Right ventricle myocardium superior (tissue), 1 donor: ENCODE data around the gene ODAD4. TPM values are rescaled to one million over a fixed set of nuclear protein-coding genes. Genes with fewer than 3 reads are reported as not detected.

Experiments used
- ATAC-seq: fragments of 200-7000 bp; cut with Tn5 transposase; one replicate; pipeline ENCODE4 v1.9.1; 2020; ENCODE audit warnings: mild to moderate bottlenecking; ENCODE audit not compliant: poor library complexity
- DNase-seq: peaks from one replicate; pipeline ENCODE4 v3.0.0-alpha.2; 2020
- intact Hi-C: fragments of 100-400 bp; cut with DNase I; formaldehyde crosslinking; loops from one replicate; pipeline ENCODE4 v1.11.2; 2022
- total RNA-seq: library from RNA; stranded (reverse); fragmentation: NEBNext Ultra II Directional; extraction: Animal tissue kit (Norgen Biotek cat#: 25700); gene quantifications from one replicate; pipeline ENCODE4 v1.2.1, GENCODE V29; 2021
- donor health status: DM: no; HTN: yes; CAD: no; lungs with severe emphysema.

The ODAD4 gene
- total RNA-seq, 1 donor from 2014 or later: 0.75 TPM

DNA sequence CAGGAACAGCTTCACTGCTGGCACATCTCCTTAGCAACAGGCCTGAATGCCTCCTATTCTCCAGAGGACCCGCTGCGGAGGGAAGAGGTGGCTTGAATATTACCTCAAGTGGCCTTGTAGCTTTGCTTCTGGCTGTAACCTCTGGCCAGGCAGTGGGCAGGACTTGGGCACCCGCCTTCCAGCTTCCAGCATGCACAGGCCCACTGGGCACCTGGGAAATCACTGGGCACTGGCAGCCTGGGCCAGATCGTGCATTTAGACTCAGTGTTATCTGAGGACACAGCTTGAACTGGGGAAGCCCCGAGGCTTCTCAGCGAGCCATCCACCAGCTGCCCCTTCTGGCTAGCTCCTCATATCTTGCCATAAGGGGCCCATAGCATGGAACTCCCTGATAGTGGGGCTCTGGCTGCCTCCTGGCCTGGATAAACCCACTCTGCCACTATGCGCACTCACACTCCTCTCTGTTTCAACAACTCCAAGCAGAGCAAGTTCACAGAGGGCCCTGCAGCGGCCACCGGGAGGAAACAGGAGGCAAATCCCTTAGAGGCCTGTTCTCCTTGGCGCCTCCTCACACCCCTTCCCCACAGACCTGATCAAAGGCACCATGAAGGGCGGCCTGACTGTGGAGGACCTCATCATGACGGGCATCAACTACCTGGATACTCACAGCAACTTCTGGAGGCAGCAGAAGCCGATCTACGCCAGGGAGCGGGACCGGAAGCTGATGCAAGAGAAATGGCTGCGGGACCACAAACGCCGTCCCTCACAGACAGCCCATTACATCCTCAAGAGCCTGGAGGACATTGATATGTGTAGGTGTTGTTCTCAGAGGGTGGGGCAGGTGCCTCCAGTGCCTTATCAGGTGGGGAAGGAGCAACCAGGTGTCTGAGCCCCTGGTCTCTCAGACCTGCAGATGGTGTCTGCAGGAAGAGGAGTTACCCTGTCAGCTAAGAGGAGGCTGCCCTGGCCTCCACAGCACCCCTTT, 7.8 kb downstream of the ODAD4 start:
- intact Hi-C loops: no loop called here
- ATAC-seq (peak; percentile 93), DNase-seq (peak; percentile 74)

DNA sequence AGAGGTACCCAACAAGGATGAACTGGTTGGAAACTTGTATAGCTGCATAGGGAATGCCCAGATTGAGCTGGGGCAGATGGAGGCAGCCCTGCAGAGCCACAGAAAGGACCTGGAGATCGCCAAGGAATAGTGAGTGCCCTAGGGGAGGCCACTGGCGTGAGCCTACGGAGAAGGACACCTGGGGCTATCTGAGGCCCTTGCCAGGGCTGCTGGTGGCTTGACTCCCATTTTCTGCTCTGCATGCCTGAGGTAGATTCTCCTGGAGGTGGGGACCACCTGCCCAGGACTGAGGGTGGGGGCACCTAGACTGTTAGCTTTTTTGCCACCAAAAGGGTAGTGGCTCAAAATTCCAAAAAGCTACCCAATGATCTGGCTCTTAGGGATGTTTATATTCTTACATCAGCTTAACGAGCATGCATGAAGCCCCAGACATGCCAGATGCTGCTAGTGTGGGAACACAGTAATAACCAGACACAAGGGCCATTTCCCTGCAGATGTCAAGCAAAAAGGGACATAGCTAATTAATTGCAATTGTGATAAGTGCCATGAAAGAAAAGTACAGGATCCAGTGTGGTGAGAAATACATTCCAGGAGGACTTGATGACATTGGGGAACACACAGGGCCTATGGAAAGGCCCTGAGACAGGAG, 8.8 kb downstream of the ODAD4 start:
- DNase-seq: no peak
- intact Hi-C loops: no loop called here
- no peak for ATAC-seq

GRCh38 chr17:41939693-41940090, 9.3 kb downstream of the ODAD4 start:
- ATAC-seq: no peak
- DNase-seq: no peak
- intact Hi-C loops: no loop called here

DNA sequence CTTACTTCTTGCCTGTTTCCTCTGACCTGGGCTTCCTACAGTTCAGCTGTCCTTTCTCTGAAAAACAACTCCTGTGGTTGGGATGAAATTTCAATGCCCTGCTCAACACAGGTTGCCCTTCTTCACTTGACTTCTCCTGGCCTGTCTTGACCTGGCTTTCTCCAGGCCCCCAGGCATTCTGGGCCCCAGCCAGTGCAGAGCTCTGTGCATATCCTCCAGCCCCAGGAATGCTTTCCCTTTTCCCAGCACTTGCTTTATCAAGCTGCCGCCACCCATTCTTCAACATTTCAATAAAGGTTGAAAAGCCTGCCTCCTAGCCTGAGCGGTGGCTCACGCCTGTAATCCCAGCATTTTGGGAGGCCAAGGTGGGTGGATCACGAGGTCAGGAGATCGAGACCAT, 10.8 kb downstream of the ODAD4 start:
- ATAC-seq: no peak
- intact Hi-C loops: no loop called here

DNA sequence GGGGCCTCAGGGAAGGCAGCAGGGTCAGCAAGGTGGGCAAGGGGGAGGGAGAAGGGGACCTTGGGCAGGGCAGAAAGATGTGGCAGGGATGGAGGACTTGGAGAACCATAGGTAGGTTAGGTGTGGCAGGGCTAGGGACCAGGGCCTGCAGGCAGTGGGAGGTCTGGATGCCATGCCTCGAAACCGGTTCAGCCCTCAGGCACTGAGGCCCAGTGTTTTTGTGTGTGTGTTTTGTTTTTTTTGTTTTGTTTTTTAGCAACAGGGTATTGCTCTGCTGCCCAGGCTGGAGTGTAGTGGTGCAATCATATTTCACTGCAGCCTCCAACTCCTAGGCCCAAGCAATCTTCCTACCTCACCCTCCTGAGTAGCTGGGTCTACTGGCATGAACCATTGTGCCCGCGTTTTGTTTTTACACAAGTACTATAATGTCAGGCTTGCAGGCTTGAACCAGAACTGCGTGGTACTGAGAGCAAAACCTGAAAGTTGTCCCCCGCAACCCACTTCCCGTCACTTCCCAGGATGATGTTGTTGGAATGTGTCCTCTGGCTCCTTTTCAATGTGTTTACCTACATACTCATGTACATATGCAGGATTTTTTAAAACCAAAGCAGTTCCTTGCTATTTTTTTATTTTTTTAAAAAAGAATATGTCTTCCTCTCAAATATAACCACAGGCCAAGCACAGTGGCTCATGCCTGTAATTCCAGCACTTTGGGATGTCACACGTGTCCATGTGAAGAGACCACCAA, 12.4 kb downstream of the ODAD4 start:
- ATAC-seq (no peak), DNase-seq (no peak)
- intact Hi-C loops: no loop called here

More for the DNA sequence above, 10.8 kb downstream of the ODAD4 start:
- DNase-seq: no peak

DNA sequence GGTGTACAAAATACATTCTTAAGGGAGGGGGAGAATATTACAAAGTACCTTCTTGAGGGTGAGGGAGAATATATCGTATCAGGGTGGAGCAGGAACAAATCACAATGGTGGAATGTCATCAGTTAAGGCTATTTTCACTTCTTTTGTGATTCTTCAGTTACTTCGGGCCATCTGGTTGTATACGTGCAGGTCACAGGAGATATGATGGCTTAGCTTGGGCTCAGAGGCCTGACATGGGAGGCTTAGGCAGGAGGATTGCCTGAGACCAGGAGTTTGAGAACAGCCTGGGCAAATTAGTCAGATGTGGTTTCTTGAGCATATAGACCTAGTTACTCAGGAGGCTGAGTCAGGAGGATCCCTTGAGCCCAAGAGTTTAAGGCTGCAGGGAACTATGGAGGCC, 13.1 kb downstream of the ODAD4 start:
- intact Hi-C loops: no loop called here
- no peak for ATAC-seq
- no peak for DNase-seq

- intact Hi-C loops: no loop called here
- ATAC-seq (no peak), DNase-seq (no peak)
Observed at GRCh38 chr17:41944943-41945342, 14.5 kb downstream of the ODAD4 start.

- intact Hi-C loops: no loop called here
- ATAC-seq: no peak
- DNase-seq: no peak
Observed at GRCh38 chr17:41948762-41949460, 18.5 kb downstream of the ODAD4 start.

- intact Hi-C loops: no loop called here
- DNase-seq: no peak
- ATAC-seq: no peak
Observed at GRCh38 chr17:41956522-41956921, 26.1 kb downstream of the ODAD4 start.

DNA sequence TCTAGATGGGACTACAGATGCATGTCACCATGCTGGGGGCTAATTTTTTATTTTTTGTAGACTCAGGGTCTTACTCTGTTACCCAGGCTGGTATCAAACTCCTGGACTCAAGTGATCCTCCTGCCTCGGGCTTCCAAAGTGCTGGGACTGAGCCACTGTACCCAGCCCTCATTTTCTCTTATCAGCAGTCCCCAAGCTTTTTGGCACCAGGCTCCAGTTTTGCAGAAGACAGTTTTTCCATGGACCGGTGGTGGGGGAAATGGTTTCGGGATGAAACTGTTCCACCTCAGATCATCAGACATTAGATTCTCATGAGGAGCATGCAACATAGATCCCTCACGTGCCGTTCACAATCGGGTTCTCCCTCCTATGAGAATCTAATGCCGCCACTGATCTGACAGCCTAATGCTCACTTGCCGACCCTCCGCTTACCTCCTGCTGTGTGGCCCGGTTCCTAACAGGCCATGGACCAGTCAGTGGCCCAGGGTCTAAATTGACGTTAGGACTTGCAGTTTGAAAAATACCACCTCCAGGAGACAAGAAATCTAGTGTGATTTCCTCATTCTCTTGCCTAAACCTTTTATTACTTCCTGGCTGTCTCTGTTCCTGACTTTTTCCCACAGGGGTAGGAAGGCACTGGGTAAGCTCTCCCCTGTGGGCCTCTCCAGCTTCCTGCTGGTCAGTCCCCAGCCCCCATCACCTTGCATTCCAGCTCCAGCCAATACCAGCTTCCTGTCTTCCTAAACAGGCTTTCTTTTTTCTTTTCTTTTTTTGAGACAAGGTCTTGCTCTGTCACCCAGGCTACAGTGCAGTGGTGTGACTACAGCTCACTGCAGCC, 26.8 kb downstream of the ODAD4 start:
- intact Hi-C loops: no loop called here
- no peak for DNase-seq

DNA sequence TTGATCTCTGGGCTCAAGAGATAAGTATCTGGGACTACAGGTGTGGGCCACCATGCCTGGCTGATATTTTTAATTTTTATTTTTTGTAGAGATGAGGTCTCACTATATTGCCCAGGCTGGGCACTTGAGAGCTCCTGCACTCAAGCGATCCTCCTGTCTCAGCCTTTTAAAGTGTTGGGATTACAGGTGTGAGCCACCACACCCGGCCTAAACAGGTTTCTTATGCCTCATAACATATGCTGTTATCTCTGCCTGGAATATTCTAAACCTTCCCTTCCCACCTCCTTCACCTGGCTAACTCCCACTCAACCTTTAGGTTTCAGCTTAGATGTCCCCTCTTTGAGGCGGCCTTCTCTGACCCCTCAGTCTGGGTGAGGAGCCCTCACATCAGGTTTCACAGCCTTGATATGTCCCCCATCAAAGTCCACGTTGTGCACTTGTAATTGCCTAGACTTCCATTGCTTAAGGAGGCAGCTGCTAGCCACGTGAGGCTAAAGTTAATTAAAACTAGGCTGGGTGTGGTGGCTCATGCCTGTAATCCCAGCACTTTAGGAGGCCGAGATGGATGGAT, 27.5 kb downstream of the ODAD4 start:
- no peak for DNase-seq
- intact Hi-C loops: no loop called here

More for the DNA sequence above, 26.8 kb downstream of the ODAD4 start:
- ATAC-seq: no peak

DNA sequence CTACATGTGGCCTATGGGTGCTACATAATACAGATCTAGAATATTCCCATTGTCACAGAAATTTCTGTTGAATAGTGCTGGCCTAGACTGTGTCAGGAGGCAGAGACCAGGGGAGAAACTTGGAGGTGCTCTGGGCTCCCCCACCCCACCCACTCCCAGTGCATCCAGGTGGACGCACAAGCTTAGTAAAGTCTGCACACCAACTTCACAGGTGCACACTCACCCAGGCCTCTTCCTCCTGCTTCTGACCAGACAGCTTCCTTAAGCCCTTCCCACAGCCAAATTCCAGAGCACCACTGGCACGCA, 28.6 kb downstream of the ODAD4 start:
- no peak for DNase-seq
- intact Hi-C loops: no loop called here

More for the DNA sequence above, 27.5 kb downstream of the ODAD4 start:
- no peak for ATAC-seq

DNA sequence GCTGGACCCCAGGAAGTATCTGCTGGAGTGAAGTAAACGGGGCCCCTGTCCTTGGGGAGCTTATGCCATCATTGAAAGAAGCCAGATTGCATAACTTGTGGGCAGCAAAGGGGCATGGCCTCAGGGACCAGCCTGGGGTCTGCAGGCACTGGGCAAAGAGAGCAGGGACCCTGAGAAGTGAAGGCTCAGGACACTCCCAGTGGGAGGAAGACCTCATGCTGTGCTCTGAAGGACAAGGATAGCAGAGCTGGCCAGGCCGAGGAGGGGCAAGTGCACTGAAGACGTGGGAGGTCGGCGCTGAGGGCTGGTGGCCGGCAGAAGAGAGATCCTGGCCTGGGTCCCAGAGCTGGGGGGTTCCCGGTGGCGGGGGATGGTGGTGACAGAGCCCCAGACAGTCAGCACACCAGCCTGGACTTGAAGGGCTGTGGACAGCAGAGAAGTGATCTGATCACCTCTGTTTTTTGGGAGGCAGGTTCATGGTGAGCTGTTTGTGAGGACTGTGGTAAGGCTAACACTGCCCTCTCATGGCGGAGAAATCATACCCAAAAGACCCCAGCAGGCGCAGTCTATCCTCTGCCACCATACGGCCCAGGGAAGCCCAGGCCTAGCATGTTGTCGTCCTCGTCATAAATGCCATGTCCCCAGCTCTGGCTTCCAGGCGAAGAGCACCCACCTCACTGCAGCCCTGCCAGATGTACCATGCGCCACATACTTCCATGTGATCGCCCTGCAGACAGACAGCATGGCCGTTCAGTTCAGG, 29.1 kb downstream of the ODAD4 start:
- intact Hi-C loops: no loop called here
- ATAC-seq: peak; percentile 69
- DNase-seq: no peak

More for the DNA sequence above, 28.6 kb downstream of the ODAD4 start:
- no peak for ATAC-seq

DNA sequence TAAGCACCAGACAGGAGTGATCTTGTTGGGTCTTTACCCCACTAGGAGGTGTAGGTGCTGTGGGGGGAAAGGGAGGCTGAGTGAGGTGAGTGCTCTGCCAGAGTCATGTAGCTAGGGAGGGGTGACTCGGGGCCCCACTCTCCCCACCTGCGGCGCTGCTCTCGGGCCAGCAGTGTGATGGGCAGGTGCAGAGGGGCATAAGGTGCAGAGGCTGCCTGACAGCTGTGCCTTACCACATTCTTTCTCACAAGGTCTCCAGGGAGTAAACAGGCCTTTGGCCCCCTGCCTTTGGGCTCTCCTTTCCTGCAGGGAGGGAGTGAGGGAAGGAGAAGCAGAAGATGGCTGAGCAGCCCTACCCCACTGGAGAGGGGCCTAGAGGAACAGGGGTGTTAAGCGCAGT, 31.7 kb downstream of the ODAD4 start:
- ATAC-seq: no peak
- intact Hi-C loops: no loop called here
- DNase-seq: no peak

GRCh38 chr17:41962768-41963434, 32.5 kb downstream of the ODAD4 start:
- intact Hi-C loops: no loop called here
- ATAC-seq: peak; percentile 40
- peak; percentile 87 for DNase-seq

- intact Hi-C loops: loop anchor here (5.0 kb wide), 2 partner anchors 51 to 151 kb away; partner anchors contain the start of gene DNAJC7
- peak; percentile 71 for DNase-seq
- ATAC-seq: peak; percentile 58
Observed at GRCh38 chr17:41965694-41966462, 35.5 kb downstream of the ODAD4 start.
